OCI-M2 (cell line): ENCODE results near the gene PHF21A.

Experiments
- DNase-seq: peaks from one replicate; lab custom pipeline; 2025; ENCODE audit not compliant: unreplicated experiment; lab: John Stamatoyannopoulos, UW

The PHF21A gene

GRCh38 chr11:45924036-45924915, 197.0 kb downstream of the PHF21A start:
- DNase-seq: no peak

- no peak for DNase-seq
Measured at GRCh38 chr11:45922425-45923082, 198.7 kb downstream of the PHF21A start, which contains the start of gene LARGE2. Gene LARGE2, plus strand, starts transcription at chr11:45922656. Its CDS starts 227 bp downstream, at chr11:45922883.

DNA sequence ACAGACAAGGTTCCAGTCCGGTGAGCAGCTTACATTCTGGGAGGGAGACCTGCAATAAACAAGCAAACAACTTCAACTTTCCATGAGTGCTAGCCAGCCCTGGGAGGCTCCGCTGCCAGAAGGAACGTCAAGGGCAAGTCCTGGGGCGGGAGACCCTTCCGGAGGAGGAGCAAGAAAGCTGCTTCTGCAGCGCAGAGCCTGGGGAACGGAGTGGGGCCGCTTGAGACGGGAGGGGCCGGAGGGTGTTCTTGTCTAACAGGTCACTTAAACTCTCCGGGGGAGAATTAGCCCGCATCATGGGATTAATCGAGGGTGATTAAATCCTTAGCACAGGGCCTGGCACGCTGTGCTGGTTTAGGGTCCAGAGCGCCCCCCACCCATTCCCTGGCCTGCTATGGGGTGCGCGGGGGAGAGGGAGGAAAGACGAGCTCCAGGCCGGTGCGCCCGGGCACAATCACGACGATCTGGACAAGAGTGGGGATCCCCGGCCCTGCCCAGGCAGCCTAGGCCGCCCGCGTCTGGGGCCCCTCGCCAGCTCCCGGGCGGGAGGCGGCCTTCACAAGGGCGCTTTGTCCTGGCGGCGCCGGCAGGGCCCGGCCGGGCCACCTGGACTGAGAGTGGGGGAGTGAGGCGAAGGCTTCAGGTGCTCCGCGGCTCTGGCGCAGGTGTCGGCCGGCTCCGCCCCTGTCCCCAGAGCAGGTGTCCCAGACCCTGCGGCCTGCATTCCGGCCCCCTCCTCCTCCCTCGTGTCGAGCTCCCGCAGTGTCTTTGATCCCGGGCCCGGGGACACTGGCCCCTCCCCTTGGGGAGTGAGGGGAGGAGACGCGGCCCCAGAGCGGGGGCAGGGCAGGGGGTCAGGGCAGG, 199.5 kb downstream of the PHF21A start:
- DNase-seq: no peak

- no peak for DNase-seq
Measured at GRCh38 chr11:45920531-45921477, 200.4 kb downstream of the PHF21A start.

- DNase-seq: no peak
Measured at GRCh38 chr11:45919806-45920530, 201.3 kb downstream of the PHF21A start.

DNA sequence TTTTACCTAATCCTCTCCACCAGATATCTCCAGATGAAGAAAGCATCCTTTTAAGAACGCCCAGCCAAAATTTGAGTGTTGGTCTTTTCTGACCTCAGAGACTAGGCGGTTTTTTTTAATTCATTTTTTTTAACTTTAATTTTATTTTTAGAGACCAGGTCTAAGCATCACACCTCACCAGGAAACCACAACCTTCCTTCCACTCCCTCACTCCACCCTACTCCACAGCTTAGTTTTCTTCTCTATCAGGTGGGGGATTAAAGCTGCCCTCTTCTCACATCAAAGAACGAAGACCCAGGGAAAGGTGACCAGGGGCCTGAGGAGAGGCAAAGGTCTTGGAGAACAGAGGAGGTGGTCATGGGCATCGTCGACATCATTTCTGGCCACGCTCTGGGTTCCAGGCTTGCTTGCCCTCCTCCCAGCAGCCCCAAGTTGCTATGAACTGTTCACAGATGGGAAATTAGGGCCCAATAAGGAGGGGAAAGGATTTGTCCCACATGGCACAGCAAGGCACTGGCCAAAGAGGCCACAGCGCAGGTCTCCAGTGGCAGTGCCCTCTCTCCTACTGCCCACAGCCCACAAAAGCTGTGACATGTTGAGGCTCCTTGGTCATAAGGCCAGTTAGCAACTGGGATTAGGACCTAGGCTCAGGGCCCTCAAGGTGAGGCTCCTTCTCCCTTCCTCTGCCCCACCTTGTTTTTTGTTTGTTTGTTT, 202.1 kb downstream of the PHF21A start:
- no peak for DNase-seq

- peak; percentile 13 for DNase-seq
Measured at GRCh38 chr11:45918331-45918941, 202.8 kb downstream of the PHF21A start.

DNA sequence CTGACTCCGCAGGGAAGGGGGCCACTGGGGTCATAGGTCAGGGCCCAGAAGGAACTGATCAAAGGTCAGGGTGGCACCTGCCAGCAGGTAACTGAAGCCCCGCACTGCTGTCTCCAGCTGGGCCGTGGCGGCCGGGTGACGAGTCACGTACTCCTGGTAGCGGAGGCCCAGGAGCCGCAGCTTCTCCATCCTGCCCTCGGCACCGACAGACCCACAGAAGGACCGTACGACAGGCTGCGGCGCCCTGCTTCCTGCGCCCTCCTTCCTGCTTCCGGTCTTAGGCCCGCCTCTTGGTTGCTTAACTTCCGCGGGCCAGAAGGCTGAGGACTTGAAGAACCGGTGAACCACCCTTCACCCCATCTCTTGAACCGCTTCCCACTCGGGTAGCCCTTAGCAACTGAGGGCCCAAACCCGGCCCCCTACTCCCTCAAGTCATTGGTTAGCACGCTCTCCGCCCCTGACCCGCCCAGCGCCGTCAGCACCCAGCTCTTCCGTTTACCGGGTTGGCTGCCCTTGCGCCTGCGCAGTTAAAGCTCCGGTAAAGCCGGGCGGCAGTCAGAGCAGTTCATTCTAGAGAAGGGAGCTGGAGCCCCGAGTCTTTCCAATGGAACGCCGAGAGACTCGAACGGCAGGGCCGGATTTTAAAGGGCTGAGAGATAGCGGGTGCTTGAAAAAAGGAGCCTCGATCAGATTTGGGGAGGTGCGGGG, 203.5 kb downstream of the PHF21A start, which contains the start of gene PEX16:
TSS of gene PEX16 (minus strand) at position 255 of the 708 bp plus-strand sequence. CDS start at position 189, 66 bp downstream.
- DNase-seq: peak; percentile 79

GRCh38 chr11:45917286-45917622, 204.0 kb downstream of the PHF21A start:
- no peak for DNase-seq

GRCh38 chr11:45915446-45915845, 205.8 kb downstream of the PHF21A start:
- no peak for DNase-seq

GRCh38 chr11:45913942-45914635, 207.2 kb downstream of the PHF21A start:
- DNase-seq: no peak

DNA sequence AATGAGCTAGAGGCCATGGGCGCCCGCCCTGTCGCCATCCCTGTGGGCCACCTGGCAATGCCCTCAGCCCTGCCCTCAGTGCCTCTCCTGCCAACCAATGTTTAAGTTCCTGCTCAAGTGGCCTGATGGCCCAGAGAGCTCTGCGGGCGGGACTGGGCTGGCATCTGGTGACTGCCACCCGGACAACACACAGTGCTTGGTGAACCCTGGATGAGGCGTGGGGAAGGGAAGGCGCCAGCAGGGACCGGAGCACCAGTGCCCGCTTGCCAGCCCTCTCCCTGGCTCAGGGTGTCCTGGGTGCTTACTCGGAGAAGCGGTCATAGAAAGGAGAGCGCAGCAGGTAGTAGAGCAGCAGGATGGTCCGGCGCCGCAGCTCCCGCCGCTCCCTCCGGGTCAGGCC, 207.7 kb downstream of the PHF21A start:
- DNase-seq: no peak

DNA sequence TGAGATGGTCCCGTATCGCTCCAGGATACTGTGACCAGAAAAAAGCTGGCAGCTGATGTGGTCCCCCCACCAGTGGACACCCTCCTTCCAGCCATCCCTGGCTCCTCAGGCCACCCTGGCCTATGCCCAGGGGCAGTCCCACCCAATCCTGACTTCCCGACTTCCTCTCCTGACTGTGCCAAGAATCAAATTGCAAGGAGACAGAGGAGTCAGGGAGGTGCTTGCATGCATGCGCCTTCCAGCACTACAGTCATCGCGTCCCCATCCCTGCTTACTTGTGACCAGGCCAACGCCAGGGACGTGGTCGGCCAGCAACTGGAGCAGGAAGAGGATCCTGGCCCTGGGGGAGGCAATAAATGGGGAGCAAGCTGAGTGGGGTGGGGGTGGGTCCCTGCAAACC, 210.6 kb downstream of the PHF21A start:
- no peak for DNase-seq

- DNase-seq: no peak
Measured at GRCh38 chr11:45909594-45910475, 211.4 kb downstream of the PHF21A start.

- DNase-seq: no peak
Measured at GRCh38 chr11:45907911-45908370, 213.3 kb downstream of the PHF21A start.

- no peak for DNase-seq
Measured at GRCh38 chr11:45906965-45907611, 214.2 kb downstream of the PHF21A start, which contains the start of gene FREY1. Gene FREY1, minus strand, starts transcription at chr11:45907271. Its CDS starts 26 bp downstream, at chr11:45907245.
